ENCODE data around the gene LPAR2. TPM values are rescaled to one million over a fixed set of nuclear protein-coding genes. Genes with fewer than 3 reads are reported as not detected.
A peak's percentile ranks its signal among the peaks of the same experiment; 100 is the strongest.

The LPAR2 gene
- polyA plus RNA-seq, 1 of the 3 experiments (the other 2 are of a cell fraction) = 4.5 TPM

DNA sequence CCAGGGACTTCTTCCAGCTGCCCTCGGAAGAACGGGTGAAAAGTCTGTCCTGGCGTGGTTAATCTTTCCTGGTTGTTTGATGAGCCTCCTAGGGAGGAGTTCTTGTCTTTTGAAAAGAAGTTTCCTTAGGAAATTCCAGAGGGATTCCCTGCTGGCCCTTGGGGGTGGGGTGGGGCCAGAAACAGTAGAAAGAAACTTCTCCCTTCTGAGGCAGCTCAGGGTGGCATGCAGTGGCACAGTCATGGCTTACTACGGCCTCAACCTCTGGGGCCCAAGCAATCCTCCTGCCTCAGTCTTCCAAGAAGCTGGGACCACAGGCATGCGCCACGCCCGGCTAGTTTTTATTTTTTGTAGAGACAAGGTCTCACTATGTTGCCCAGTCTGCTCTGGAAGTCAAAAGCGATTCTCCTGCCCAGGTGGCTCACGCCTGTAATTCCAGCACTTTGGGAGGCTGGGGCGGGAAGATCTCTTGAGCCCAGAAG lies 42.1 kb upstream of the LPAR2 start:
- WGBS (ENCODE audit: low lambda C conversion rate) = 92% methylated on average over 10 of the region's 10 CpGs
- no peak overlapping the region; a peak in 1 of 4 replicates for H3K4me3 ChIP-seq (ENCODE audit: low read depth in 2 of 2, low read length in 1 of 2)

More for the DNA sequence above, 42.1 kb upstream of the LPAR2 start:
- CTCF ChIA-PET = no interaction called here
- Histone ChIP-seq H3K27ac (ENCODE audit: low read depth in 2 of 2, low read length in 1 of 2) (no peak overlapping the region), H2AFZ (ENCODE audit: low read depth) (no peak overlapping the region), H3K27me3 (ENCODE audit: insufficient read depth) (no peaks in the 10 kb centered on the region), H3K79me2 (ENCODE audit: insufficient read depth) (peaks cover 28% of the 10 kb centered on the region), H3K36me3 (replicated peaks in 1 of 2; ENCODE audit: control insufficient read depth in 1 of 2, insufficient read depth in 2 of 2, low read length in 1 of 2) (peaks cover 0 to 25% of the 10 kb centered on the region in 2 experiments), H3K9ac (no peak overlapping the region), H4K20me1 (ENCODE audit: insufficient read depth) (no peaks in the 10 kb centered on the region), H3F3A (replicated peaks; ENCODE audit: insufficient read depth) (no peaks in the 10 kb centered on the region), H3K4me2 (peak overlapping the region; percentile 89), H3K9me3 (no peaks in the 10 kb centered on the region), H3K9me2 (no peaks in the 10 kb centered on the region), H3K4me1 (ENCODE audit: control insufficient read depth in 1 of 2, insufficient read depth in 2 of 2, low read depth in 1 of 2, low read length in 1 of 2) (peaks cover 0 to 4% of the 10 kb centered on the region in 2 experiments; a peak in 1 of 4 replicates)
- TF ChIP-seq NFIC (IDR thresholded peaks at IDR 0.05; ENCODE audit: borderline replicate concordance) (no peak), TCF12 (IDR thresholded peaks at IDR 0.05) (no peak), CHD2 (IDR thresholded peaks at IDR 0.05; ENCODE audit: low read length, partially characterized antibody) (no peak), YY1 (IDR thresholded peaks at IDR 0.05; ENCODE audit: low read depth) (no peak), NRF1 (IDR thresholded peaks at IDR 0.05; ENCODE audit: low read depth, low read length) (no peak), RCOR1 (IDR thresholded peaks at IDR 0.05; ENCODE audit: low read length) (no peak), MXI1 (IDR thresholded peaks at IDR 0.05; ENCODE audit: low read depth, low read length) (no peak), RFX5 (IDR thresholded peaks at IDR 0.05; ENCODE audit: low read length) (no peak), TEAD4 (IDR thresholded peaks at IDR 0.05; ENCODE audit: borderline replicate concordance, insufficient read depth) (no peak), JUND (IDR thresholded peaks at IDR 0.05) (no peak), POLR2AphosphoS5 (IDR thresholded peaks at IDR 0.05; ENCODE audit: low read depth, low read length) (no peak), FOXM1 (IDR thresholded peaks at IDR 0.05; ENCODE audit: low read depth) (no peak), EP300 (IDR thresholded peaks at IDR 0.05; ENCODE audit: borderline replicate concordance in 1 of 2, low read depth in 1 of 2, low read length in 1 of 2) (no peak), SMC3 (IDR thresholded peaks at IDR 0.05; ENCODE audit: low read depth, low read length) (no peak), GABPA (IDR thresholded peaks at IDR 0.05; ENCODE audit: low read depth) (no peak), FOXJ3 (CRISPR knock-in tag; IDR thresholded peaks at IDR 0.05) (no peak)
- TF ChIP-seq, protein P1, sequence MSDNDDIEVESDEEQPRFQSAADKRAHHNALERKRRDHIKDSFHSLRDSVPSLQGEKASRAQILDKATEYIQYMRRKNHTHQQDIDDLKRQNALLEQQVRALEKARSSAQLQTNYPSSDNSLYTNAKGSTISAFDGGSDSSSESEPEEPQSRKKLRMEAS (IDR thresholded peaks at IDR 0.05; ENCODE audit: low read depth) = no peak
- TF ChIP-seq, protein P2, sequence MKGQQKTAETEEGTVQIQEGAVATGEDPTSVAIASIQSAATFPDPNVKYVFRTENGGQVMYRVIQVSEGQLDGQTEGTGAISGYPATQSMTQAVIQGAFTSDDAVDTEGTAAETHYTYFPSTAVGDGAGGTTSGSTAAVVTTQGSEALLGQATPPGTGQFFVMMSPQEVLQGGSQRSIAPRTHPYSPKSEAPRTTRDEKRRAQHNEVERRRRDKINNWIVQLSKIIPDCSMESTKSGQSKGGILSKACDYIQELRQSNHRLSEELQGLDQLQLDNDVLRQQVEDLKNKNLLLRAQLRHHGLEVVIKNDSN (IDR thresholded peaks at IDR 0.05; ENCODE audit: borderline replicate concordance, low read depth) = no peak
- TF ChIP-seq, protein P3, sequence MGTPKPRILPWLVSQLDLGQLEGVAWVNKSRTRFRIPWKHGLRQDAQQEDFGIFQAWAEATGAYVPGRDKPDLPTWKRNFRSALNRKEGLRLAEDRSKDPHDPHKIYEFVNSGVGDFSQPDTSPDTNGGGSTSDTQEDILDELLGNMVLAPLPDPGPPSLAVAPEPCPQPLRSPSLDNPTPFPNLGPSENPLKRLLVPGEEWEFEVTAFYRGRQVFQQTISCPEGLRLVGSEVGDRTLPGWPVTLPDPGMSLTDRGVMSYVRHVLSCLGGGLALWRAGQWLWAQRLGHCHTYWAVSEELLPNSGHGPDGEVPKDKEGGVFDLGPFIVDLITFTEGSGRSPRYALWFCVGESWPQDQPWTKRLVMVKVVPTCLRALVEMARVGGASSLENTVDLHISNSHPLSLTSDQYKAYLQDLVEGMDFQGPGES (IDR thresholded peaks at IDR 0.05; ENCODE audit: low read depth, low read length) = no peak
- TF ChIP-seq, protein P4, sequence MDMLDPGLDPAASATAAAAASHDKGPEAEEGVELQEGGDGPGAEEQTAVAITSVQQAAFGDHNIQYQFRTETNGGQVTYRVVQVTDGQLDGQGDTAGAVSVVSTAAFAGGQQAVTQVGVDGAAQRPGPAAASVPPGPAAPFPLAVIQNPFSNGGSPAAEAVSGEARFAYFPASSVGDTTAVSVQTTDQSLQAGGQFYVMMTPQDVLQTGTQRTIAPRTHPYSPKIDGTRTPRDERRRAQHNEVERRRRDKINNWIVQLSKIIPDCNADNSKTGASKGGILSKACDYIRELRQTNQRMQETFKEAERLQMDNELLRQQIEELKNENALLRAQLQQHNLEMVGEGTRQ (IDR thresholded peaks at IDR 0.05; ENCODE audit: borderline replicate concordance, low read depth, low read length) = no peak
- no peak for DNase-seq
- POLR2A ChIA-PET = interaction anchor here (2.1 kb wide), 1 partner anchor 152 kb away, joined by 9 read pairs; the partner anchor contains the start of gene ZNF506
